ENCODE results near the gene TNFRSF14.

Gene TNFRSF14

GRCh38 chr1:2563205-2563604 is 7.0 kb downstream of the TNFRSF14 start:
- H3K27me3 ChIP-seq (ENCODE audit: control insufficient read depth, low read length): no peaks in the 10 kb centered on the region
- H3K4me2 ChIP-seq (ENCODE audit: low read length): no peak overlapping the region
- no peaks in the 10 kb centered on the region for H4K20me1 ChIP-seq (ENCODE audit: control insufficient read depth, insufficient read depth, low read depth, low read length)

DNA sequence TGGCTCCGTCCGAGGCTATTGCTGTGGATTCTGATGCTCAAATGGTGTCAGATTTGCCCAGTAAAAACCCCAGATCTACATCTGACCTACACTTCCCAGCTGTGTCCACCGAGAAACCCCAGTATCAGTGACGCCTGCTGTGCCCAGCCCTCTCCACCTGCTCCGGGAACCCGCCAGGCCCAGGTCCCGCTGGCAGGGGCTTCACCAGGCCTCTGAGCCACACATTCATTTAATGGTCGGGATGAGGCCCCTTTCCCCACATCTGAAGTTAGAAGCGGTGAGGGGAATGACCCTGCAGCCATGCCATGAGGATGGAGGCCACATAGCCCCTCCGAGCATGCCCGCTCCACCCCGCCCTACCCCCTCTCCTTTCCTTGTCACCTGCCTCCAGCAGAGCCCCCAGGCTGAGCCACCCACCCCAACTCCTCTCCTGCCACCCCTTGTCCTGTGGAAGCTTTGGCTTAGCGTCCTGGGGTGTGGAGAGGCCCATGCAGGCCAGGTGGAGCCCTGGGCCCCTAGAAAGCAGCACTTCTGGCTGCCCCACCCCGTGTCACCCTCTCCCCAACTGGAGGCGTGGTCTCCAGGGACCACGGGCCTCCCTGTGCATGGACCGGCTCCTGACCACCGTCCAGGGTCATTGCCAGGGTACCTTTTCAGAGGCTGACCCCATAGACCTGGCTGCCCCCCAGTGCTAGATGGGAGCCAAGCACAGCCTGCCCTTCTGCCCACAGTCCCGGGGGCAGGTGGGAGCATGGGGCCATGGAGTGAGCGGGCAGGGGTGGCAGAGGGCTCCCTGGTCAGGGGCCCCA is 8.0 kb downstream of the TNFRSF14 start:
- Histone ChIP-seq H3K36me3 (ENCODE audit: control insufficient read depth, low read length) (no peaks in the 10 kb centered on the region), H3K79me2 (ENCODE audit: control insufficient read depth, low read length) (no peaks in the 10 kb centered on the region), H3K4me2 (ENCODE audit: low read length) (no peak overlapping the region), H3K9me2 (replicated peaks; ENCODE audit: control insufficient read depth, low read length) (no peaks in the 10 kb centered on the region), H3K27ac (ENCODE audit: low read depth, low read length) (no peak overlapping the region), H3K9me3 (ENCODE audit: control insufficient read depth, insufficient read depth, low read length) (no peaks in the 10 kb centered on the region), H3K4me1 (ENCODE audit: control insufficient read depth, low read length) (no peaks in the 10 kb centered on the region), H4K20me1 (ENCODE audit: control insufficient read depth, insufficient read depth, low read depth, low read length) (no peaks in the 10 kb centered on the region), H3K27me3 (ENCODE audit: control insufficient read depth, low read length) (no peaks in the 10 kb centered on the region), H3F3A (ENCODE audit: control insufficient read depth, insufficient read depth) (no peaks in the 10 kb centered on the region), H3K4me3 (ENCODE audit: low read length) (no peak overlapping the region)
- no peak for TF ChIP-seq EZH2phosphoT487 (IDR thresholded peaks at IDR 0.05; ENCODE audit: borderline replicate concordance, low read length)
- TF ChIP-seq, protein P1, sequence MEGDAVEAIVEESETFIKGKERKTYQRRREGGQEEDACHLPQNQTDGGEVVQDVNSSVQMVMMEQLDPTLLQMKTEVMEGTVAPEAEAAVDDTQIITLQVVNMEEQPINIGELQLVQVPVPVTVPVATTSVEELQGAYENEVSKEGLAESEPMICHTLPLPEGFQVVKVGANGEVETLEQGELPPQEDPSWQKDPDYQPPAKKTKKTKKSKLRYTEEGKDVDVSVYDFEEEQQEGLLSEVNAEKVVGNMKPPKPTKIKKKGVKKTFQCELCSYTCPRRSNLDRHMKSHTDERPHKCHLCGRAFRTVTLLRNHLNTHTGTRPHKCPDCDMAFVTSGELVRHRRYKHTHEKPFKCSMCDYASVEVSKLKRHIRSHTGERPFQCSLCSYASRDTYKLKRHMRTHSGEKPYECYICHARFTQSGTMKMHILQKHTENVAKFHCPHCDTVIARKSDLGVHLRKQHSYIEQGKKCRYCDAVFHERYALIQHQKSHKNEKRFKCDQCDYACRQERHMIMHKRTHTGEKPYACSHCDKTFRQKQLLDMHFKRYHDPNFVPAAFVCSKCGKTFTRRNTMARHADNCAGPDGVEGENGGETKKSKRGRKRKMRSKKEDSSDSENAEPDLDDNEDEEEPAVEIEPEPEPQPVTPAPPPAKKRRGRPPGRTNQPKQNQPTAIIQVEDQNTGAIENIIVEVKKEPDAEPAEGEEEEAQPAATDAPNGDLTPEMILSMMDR (IDR thresholded peaks at IDR 0.05; ENCODE audit: low read depth, low read length, poor library complexity, severe bottlenecking): no peak

More at GRCh38 chr1:2563205-2563604, 7.0 kb downstream of the TNFRSF14 start:
- Histone ChIP-seq H3K27ac (ENCODE audit: low read depth, low read length) (no peak overlapping the region), H3K4me1 (ENCODE audit: control insufficient read depth, low read length) (no peaks in the 10 kb centered on the region), H3K9me2 (replicated peaks; ENCODE audit: control insufficient read depth, low read length) (no peaks in the 10 kb centered on the region), H3F3A (ENCODE audit: control insufficient read depth, insufficient read depth) (no peaks in the 10 kb centered on the region), H3K36me3 (ENCODE audit: control insufficient read depth, low read length) (no peaks in the 10 kb centered on the region), H3K4me3 (ENCODE audit: low read length) (no peak overlapping the region), H3K79me2 (ENCODE audit: control insufficient read depth, low read length) (no peaks in the 10 kb centered on the region), H3K9me3 (ENCODE audit: control insufficient read depth, insufficient read depth, low read length) (no peaks in the 10 kb centered on the region)
- TF ChIP-seq, protein P1 (IDR thresholded peaks at IDR 0.05; ENCODE audit: low read depth, low read length, poor library complexity, severe bottlenecking): no peak
- no peak for TF ChIP-seq EZH2phosphoT487 (IDR thresholded peaks at IDR 0.05; ENCODE audit: borderline replicate concordance, low read length)

DNA sequence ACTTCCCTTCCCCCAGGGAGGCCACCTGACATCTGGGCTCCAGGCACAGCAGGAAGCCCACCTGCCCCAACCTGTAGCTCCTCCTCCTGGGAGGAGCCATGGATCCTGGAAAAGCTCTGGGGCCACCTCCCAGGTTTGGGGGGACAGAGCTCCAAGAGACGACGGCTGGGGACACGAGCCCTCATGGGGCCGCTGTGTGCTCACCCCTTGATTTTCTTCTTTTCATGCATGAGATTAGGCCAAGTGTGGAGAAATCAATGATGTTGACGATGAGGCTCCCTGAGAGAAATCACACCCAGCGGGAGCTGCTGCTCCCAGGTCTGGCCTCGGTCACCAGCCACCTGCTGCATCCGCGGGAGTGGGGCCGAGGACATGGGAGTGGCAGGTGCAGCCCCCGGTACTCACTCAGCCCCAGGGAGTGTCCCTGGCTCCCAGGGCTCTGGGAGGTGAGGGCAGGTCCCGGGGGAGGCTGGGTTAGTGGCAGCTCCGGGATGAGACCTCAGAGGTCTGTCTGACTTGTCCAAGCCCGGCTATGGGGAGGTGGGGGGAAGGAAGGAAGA is 8.7 kb downstream of the TNFRSF14 start:
- no peaks in the 10 kb centered on the region for H3K4me1 ChIP-seq (ENCODE audit: control insufficient read depth, low read length)
- no peaks in the 10 kb centered on the region for H3K9me3 ChIP-seq (ENCODE audit: control insufficient read depth, insufficient read depth, low read length)
- H3K9me2 ChIP-seq (replicated peaks; ENCODE audit: control insufficient read depth, low read length): no peaks in the 10 kb centered on the region
- no peaks in the 10 kb centered on the region for H3K79me2 ChIP-seq (ENCODE audit: control insufficient read depth, low read length)
- H3K27ac ChIP-seq (ENCODE audit: low read depth, low read length): no peak overlapping the region
- no peaks in the 10 kb centered on the region for H3K36me3 ChIP-seq (ENCODE audit: control insufficient read depth, low read length)
- no peak overlapping the region for H3K4me2 ChIP-seq (ENCODE audit: low read length)
- no peaks in the 10 kb centered on the region for H4K20me1 ChIP-seq (ENCODE audit: control insufficient read depth, insufficient read depth, low read depth, low read length)
- no peaks in the 10 kb centered on the region for H3K27me3 ChIP-seq (ENCODE audit: control insufficient read depth, low read length)
- TF ChIP-seq, protein P1 (IDR thresholded peaks at IDR 0.05; ENCODE audit: low read depth, low read length, poor library complexity, severe bottlenecking): no peak
- TF ChIP-seq EZH2phosphoT487 (IDR thresholded peaks at IDR 0.05; ENCODE audit: borderline replicate concordance, low read length): no peak
- H3F3A ChIP-seq (ENCODE audit: control insufficient read depth, insufficient read depth): no peaks in the 10 kb centered on the region
- H3K4me3 ChIP-seq (ENCODE audit: low read length): no peak overlapping the region

Data from DOHH2 (cell line).